T-helper 1 cell treated with Interleukin-12 subunit alpha and Interleukin-12 subunit beta and Interleukin-4 antibody, amounts not matched to agents 30 μg/mL and 1 μg/mL, for 36 hours (primary cell): ENCODE measurements around the gene E2F2.
A peak's percentile ranks its signal among the peaks of the same experiment; 100 is the strongest.

ENCODE experiments used
- H3K27ac Mint-ChIP-seq: one replicate; pipeline ENCODE4 v1.8.0; 2021; ENCODE audit warnings: mild to moderate bottlenecking, mixed read lengths
- H3K27me3 Mint-ChIP-seq: one replicate; pipeline ENCODE4 v1.8.0; 2021; ENCODE audit warnings: low read depth, mixed read lengths
- H3K36me3 Mint-ChIP-seq: one replicate; pipeline ENCODE4 v1.8.0; 2021; ENCODE audit warnings: low read depth, mixed read lengths
- H3K4me1 Mint-ChIP-seq: one replicate; pipeline ENCODE4 v1.8.0; 2021; ENCODE audit warnings: low read depth, mixed read lengths
- H3K4me3 Mint-ChIP-seq: one replicate; pipeline ENCODE4 v1.8.0; 2021; ENCODE audit warnings: mild to moderate bottlenecking, moderate library complexity, mixed read lengths
- H3K9me3 Mint-ChIP-seq: one replicate; pipeline ENCODE4 v1.8.0; 2021; ENCODE audit warnings: mixed read lengths

E2F2 gene

DNA sequence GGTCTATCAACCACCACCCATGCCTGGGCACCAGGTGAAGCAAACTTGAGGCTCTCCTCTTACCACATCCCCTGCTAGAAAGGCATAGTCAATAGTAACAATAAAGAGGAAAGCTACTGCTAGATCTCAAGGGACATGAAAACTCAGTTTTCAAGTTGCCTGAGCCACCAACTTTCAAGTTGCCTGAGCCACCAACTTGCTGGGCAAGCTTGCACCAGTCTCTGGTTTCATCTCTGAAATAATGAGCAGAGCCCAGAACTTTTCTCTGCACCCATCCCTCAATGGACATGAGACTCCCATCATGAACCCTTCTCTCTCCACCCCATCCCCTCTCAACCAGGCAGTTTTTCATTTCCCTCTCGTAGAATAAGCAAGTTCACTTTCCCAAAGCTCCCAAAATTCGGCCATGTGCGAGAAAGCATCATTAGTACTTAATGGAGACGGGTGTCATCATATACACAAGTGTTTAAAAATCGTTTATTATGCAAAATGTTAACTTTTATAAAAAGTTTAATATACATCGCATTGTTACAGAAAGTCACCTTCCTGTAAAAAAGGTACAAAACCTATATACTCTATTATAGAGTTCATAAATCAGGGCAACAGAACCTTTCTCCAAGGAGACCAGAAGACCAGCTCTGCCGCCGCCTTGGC is 26.6 kb upstream of the E2F2 start:
- Mint-ChIP-seq H3K9me3 (no peaks in the 10 kb centered on the region), H3K27ac (peak overlapping the region; percentile 9), H3K4me1 (peaks cover 49% of the 10 kb centered on the region), H3K36me3 (peaks cover 3% of the 10 kb centered on the region), H3K27me3 (peaks cover 39% of the 10 kb centered on the region), H3K4me3 (peak overlapping the region; percentile 89)

GRCh38 chr1:23556635-23557470 is 25.8 kb upstream of the E2F2 start:
- Mint-ChIP-seq H3K36me3 (peaks cover 3% of the 10 kb centered on the region), H3K27me3 (peaks cover 33% of the 10 kb centered on the region), H3K27ac (no peak overlapping the region), H3K9me3 (no peaks in the 10 kb centered on the region), H3K4me1 (peaks cover 46% of the 10 kb centered on the region), H3K4me3 (no peak overlapping the region)

GRCh38 chr1:23555986-23556634 is 25.1 kb upstream of the E2F2 start:
- Mint-ChIP-seq H3K4me3 (peak overlapping the region; percentile 68), H3K9me3 (no peaks in the 10 kb centered on the region), H3K27me3 (peaks cover 26% of the 10 kb centered on the region), H3K4me1 (peaks cover 44% of the 10 kb centered on the region), H3K36me3 (no peaks in the 10 kb centered on the region), H3K27ac (no peak overlapping the region)

- Mint-ChIP-seq H3K4me3 (peak overlapping the region; percentile 68), H3K36me3 (no peaks in the 10 kb centered on the region), H3K9me3 (no peaks in the 10 kb centered on the region), H3K27me3 (peaks cover 20% of the 10 kb centered on the region), H3K27ac (peak overlapping the region; percentile 71), H3K4me1 (peaks cover 41% of the 10 kb centered on the region)
These were observed 24.4 kb upstream of the E2F2 start for GRCh38 chr1:23555270-23555985.

GRCh38 chr1:23554481-23555269 is 23.6 kb upstream of the E2F2 start:
- H3K4me3 Mint-ChIP-seq, result peak overlapping the region; percentile 73
- H3K27me3 Mint-ChIP-seq, result peaks cover 12% of the 10 kb centered on the region
- H3K27ac Mint-ChIP-seq, result peak overlapping the region; percentile 75
- H3K4me1 Mint-ChIP-seq, result peaks cover 36% of the 10 kb centered on the region
- H3K9me3 Mint-ChIP-seq, result no peaks in the 10 kb centered on the region
- H3K36me3 Mint-ChIP-seq, result no peaks in the 10 kb centered on the region

DNA sequence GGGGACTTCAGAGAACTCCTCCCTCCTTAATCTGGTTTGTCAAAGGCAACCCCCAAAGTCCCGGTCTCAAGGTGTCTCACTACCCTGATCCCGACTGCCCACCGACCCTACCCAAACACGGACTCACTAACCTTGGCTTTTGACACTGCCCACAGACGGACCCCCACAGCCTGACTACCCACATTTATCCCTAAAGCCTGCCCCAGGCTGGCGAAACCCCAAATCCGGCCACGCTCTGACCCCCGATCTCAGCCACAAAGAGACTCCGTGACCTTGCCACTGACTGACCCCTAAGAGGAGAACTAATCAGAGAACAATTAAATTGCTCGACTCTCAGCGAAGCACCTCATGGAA is 23.1 kb upstream of the E2F2 start:
- Mint-ChIP-seq H3K9me3 (no peaks in the 10 kb centered on the region), H3K27me3 (peaks cover 9% of the 10 kb centered on the region), H3K36me3 (no peaks in the 10 kb centered on the region), H3K4me1 (peaks cover 33% of the 10 kb centered on the region), H3K27ac (peak overlapping the region; percentile 75), H3K4me3 (peak overlapping the region; percentile 73)

- Mint-ChIP-seq H3K27ac (peak overlapping the region; percentile 75), H3K36me3 (no peaks in the 10 kb centered on the region), H3K27me3 (peaks cover 9% of the 10 kb centered on the region), H3K4me1 (peaks cover 29% of the 10 kb centered on the region), H3K9me3 (no peaks in the 10 kb centered on the region), H3K4me3 (peak overlapping the region; percentile 73)
These were observed 22.4 kb upstream of the E2F2 start for GRCh38 chr1:23553231-23554126.

- Mint-ChIP-seq H3K9me3 (no peaks in the 10 kb centered on the region), H3K4me1 (peaks cover 23% of the 10 kb centered on the region), H3K4me3 (no peak overlapping the region), H3K27me3 (peaks cover 9% of the 10 kb centered on the region), H3K27ac (no peak overlapping the region), H3K36me3 (no peaks in the 10 kb centered on the region)
These were observed 20.8 kb upstream of the E2F2 start for GRCh38 chr1:23551849-23552248.

DNA sequence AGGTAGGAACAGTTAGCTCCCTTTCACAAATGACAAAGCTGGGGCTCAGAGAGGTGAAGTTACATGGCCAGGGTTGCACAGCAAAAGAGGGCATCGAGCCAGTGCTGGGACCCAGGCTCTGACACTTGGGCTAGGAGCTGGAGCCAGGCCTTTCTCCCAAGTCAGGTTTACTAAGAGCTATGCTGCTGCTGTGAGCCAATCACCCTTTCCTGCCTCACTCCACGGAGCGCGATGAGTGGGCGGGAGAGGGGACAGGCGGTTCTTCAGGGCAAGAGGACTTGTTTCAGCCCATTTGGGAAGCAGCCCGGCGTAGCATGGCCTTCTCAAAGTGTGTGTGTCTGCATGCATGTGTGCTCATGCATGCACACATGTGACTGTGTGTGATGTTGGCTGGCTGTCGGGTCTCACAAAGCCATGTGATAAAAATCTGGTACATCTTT is 17.7 kb upstream of the E2F2 start:
- Mint-ChIP-seq H3K4me3 (no peak overlapping the region), H3K9me3 (no peaks in the 10 kb centered on the region), H3K36me3 (no peaks in the 10 kb centered on the region), H3K4me1 (peaks cover 3% of the 10 kb centered on the region), H3K27ac (no peak overlapping the region), H3K27me3 (peaks cover 3% of the 10 kb centered on the region)

GRCh38 chr1:23546897-23547584 is 16.0 kb upstream of the E2F2 start:
- Mint-ChIP-seq H3K4me3 (no peak overlapping the region), H3K36me3 (no peaks in the 10 kb centered on the region), H3K27me3 (no peaks in the 10 kb centered on the region), H3K9me3 (no peaks in the 10 kb centered on the region), H3K27ac (no peak overlapping the region), H3K4me1 (no peaks in the 10 kb centered on the region)

GRCh38 chr1:23545851-23546250 is 14.8 kb upstream of the E2F2 start:
- Mint-ChIP-seq H3K27ac (no peak overlapping the region), H3K36me3 (no peaks in the 10 kb centered on the region), H3K4me3 (no peak overlapping the region), H3K27me3 (no peaks in the 10 kb centered on the region), H3K4me1 (no peaks in the 10 kb centered on the region), H3K9me3 (no peaks in the 10 kb centered on the region)

DNA sequence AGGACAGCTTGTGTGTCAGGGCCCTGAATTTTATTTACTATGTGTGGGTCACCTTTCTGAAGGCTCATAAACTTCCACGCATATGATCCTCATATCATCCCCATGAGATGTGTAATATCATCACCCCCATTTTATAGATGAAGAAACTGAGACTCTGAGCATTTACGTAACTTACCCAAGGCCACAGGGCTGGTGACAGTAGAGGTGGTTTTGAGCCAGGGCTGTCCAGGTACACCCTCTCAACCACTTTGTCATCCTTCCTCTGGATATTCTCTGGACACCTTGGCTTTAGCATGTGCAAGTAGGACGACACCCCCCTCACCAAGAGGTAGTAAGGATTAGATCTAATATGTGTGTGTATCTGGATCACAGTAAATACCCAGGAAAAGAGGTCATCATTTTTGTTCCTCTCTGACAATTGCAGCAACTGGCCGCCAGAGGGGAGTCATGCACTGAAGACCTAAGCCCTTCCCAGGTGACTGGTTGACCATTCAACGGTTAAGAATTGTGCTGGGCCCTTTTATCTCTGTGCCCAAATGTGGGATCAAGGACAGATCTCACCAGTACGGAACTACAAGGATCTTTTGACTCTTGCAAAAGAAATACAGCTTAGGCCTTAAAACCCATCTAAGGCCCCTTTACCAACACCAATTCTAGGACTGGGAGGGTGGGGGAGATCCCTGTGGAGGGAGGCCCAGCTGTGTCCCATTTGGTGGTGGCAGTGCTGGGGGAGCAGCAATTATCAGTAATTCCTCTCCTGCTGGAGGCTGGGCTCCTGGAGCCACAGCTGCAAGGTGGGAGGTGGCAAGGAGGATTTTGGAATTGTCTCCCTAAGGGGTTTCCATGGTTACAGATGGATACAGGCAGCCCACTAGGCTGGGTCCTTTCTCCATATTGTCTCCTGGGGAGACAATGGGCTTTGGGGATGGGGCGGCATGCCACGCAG is 13.7 kb upstream of the E2F2 start:
- Mint-ChIP-seq H3K4me1 (peaks cover 3% of the 10 kb centered on the region), H3K27ac (no peak overlapping the region), H3K4me3 (no peak overlapping the region), H3K36me3 (no peaks in the 10 kb centered on the region), H3K27me3 (peaks cover 4% of the 10 kb centered on the region), H3K9me3 (no peaks in the 10 kb centered on the region)
